KMS-11 (cell line): ENCODE results near the gene GALNS.

Experiments used
- H2AFZ ChIP-seq: fragments of 200-600 bp; sonication (generic); 2 replicates; pipeline ENCODE4 v1.6.1; 2016; ENCODE audit warnings: antibody characterized with exemption, mixed run types, low read depth
- H3K27ac ChIP-seq: fragments of 200-600 bp; sonication (generic); 2 replicates; pipeline ENCODE4 v1.6.1; 2016; ENCODE audit warnings: mild to moderate bottlenecking, mixed run types
- H3K27me3 ChIP-seq: fragments of 200-600 bp; sonication (generic); 2 replicates; pipeline ENCODE4 v1.6.1; 2017; ENCODE audit warnings: mild to moderate bottlenecking, low read depth, mixed run types, moderate library complexity; ENCODE audit not compliant: insufficient read depth
- H3K36me3 ChIP-seq: fragments of 200-600 bp; sonication (generic); 2 replicates; pipeline ENCODE4 v1.6.1; 2017; ENCODE audit warnings: mild to moderate bottlenecking, mixed run types; ENCODE audit not compliant: insufficient read depth
- H3K4me1 ChIP-seq: fragments of 200-600 bp; sonication (generic); 2 replicates; pipeline ENCODE4 v1.6.1; 2016; ENCODE audit warnings: mild to moderate bottlenecking, low read depth, mixed run types; ENCODE audit not compliant: poor library complexity, severe bottlenecking
- H3K4me2 ChIP-seq: fragments of 200-600 bp; sonication (generic); 2 replicates; pipeline ENCODE4 v1.7.0; 2016; ENCODE audit warnings: mild to moderate bottlenecking, mixed run types
- H3K4me3 ChIP-seq: fragments of 200-600 bp; sonication (generic); IDR thresholded peaks from 2 replicates; pipeline ENCODE4 v1.6.1; 2017; ENCODE audit warnings: low read depth, low read length, mixed read lengths; ENCODE audit not compliant: insufficient read depth
- H3K79me2 ChIP-seq: fragments of 200-600 bp; sonication (generic); 2 replicates; pipeline ENCODE4 v1.6.1; 2016; ENCODE audit warnings: low read depth, mixed run types; ENCODE audit not compliant: insufficient read depth
- H3K9ac ChIP-seq: fragments of 200-600 bp; sonication (generic); 2 replicates; pipeline ENCODE4 v1.6.1; 2016; ENCODE audit warnings: mild to moderate bottlenecking, mixed run types
- H4K20me1 ChIP-seq: fragments of 200-600 bp; sonication (generic); 2 replicates; pipeline ENCODE4 v1.6.1; 2016; ENCODE audit warnings: mild to moderate bottlenecking, mixed run types; ENCODE audit not compliant: insufficient read depth
- CTCF ChIP-seq: fragments of 200-600 bp; sonication (generic); conservative IDR thresholded peaks from 2 replicates; pipeline ENCODE4 v1.6.1; 2017; ENCODE audit warnings: low read depth, mild to moderate bottlenecking, antibody characterized with exemption, low read length, moderate library complexity, mixed read lengths

Gene GALNS

GRCh38 chr16:88787579-88788314, 69.0 kb downstream of the GALNS start:
- peaks cover 2% of the 10 kb centered on the region for H3K4me1 ChIP-seq
- H3K27me3 ChIP-seq: no peaks in the 10 kb centered on the region
- H2AFZ ChIP-seq: no peak overlapping the region
- peaks cover 21% of the 10 kb centered on the region for H3K79me2 ChIP-seq
- no peak for TF ChIP-seq CTCF
- H4K20me1 ChIP-seq: no peaks in the 10 kb centered on the region
- H3K4me2 ChIP-seq: no peak overlapping the region
- H3K36me3 ChIP-seq: no peaks in the 10 kb centered on the region
- no peak overlapping the region for H3K27ac ChIP-seq
- no peak overlapping the region for H3K9ac ChIP-seq
- H3K4me3 ChIP-seq: no peak overlapping the region

GRCh38 chr16:88785106-88785924, 71.4 kb downstream of the GALNS start, which contains the start of gene PIEZO1:
Gene PIEZO1, minus strand, starts transcription at chr16:88785220. Its CDS starts 256 bp downstream, at chr16:88784964.
- peak within 1 kb of the TSS; percentile 99 for H3K4me2 ChIP-seq
- no peaks in the 10 kb centered on the region for H4K20me1 ChIP-seq
- peaks cover 21% of the 10 kb centered on the region for H3K4me1 ChIP-seq
- peak within 1 kb of the TSS; percentile 91 for H3K9ac ChIP-seq
- H3K27ac ChIP-seq: peak within 1 kb of the TSS; percentile 98
- H3K79me2 ChIP-seq: peaks cover 45% of the 10 kb centered on the region
- TF ChIP-seq CTCF: peak; percentile 72
- no peaks in the 10 kb centered on the region for H3K36me3 ChIP-seq
- no peak within 1 kb of the TSS for H3K4me3 ChIP-seq
- H2AFZ ChIP-seq: peak within 1 kb of the TSS; percentile 85
- H3K27me3 ChIP-seq: no peaks in the 10 kb centered on the region

GRCh38 chr16:88784856-88785105, 72.0 kb downstream of the GALNS start:
- Histone ChIP-seq H3K27ac (peak overlapping the region; percentile 98), H2AFZ (no peak overlapping the region), H3K36me3 (no peaks in the 10 kb centered on the region), H3K4me2 (peak overlapping the region; percentile 99; the same call in 1 of the 2 replicates), H3K9ac (peak overlapping the region; percentile 91), H3K4me1 (peaks cover 26% of the 10 kb centered on the region), H4K20me1 (no peaks in the 10 kb centered on the region), H3K79me2 (peaks cover 50% of the 10 kb centered on the region), H3K4me3 (no peak overlapping the region), H3K27me3 (no peaks in the 10 kb centered on the region)
- no peak for TF ChIP-seq CTCF

GRCh38 chr16:88784074-88784855, 72.5 kb downstream of the GALNS start:
- Histone ChIP-seq H3K9ac (peak overlapping the region; percentile 91), H3K36me3 (no peaks in the 10 kb centered on the region), H3K79me2 (peaks cover 56% of the 10 kb centered on the region), H3K4me1 (peaks cover 30% of the 10 kb centered on the region), H3K4me3 (no peak overlapping the region), H4K20me1 (no peaks in the 10 kb centered on the region), H3K27me3 (no peaks in the 10 kb centered on the region), H2AFZ (no peak overlapping the region), H3K27ac (peak overlapping the region; percentile 98), H3K4me2 (peak overlapping the region; percentile 99)
- TF ChIP-seq CTCF: peak; percentile 50
